ENCODE data around the gene PLCH1.

- TF ChIP-seq CTCF (IDR thresholded peaks at IDR 0.05), result no peak
- no peak for TF ChIP-seq POLR2A (IDR thresholded peaks at IDR 0.05)
Observed at GRCh38 chr3:155481591-155481990, 263.3 kb downstream of the PLCH1 start.
